WI38 (cell line): Measurements from ENCODE around the gene ENTR1.

Experiments
- H3K4me3 ChIP-seq: 2 replicates; pipeline ENCODE4 v1.5.1; 2011; ENCODE audit warnings: low read depth, mild to moderate bottlenecking, control low read depth, low read length
- TF ChIP-seq, protein P1 (sequence below): IDR thresholded peaks from 2 replicates; pipeline ENCODE4 v1.5.1; 2012; ENCODE audit warnings: low read depth, mild to moderate bottlenecking, control low read depth, low read length

The ENTR1 gene

DNA sequence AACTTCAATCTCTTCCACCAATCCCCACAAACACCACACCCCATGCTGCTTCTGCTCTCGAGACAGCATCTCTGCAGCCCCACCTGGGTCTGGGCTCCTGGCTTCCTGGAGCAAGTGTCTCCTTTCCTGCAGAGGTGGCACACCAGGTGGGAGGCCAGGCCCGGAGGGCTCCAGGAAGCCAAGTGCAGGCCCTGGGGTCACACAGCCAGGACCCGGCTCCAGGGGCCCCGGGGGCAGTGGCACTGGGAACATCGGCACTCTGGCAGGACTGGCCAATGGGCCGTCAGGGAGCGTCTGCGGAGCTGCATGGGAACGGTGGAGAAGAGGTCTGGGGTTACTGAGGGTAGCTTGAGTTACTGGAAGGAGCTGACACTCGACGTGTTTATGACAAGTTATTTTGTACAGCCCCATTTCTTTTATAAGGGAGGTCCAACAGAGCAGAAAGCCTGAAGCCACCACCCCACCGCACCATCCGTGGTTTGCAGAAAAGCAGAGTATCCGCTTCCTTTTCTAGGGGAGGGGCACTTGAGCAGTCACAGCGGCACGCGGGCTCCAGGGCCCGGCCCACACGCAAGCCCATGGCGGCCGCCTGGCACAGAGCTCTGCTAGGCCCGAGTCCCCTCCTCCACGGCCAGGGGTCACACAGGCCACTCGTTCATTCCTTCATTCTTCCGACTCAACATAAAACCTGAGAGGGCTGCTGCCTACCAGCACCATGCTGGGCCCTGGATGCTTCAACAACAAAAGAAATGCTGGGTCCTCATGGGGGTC, 43.8 kb upstream of the ENTR1 start:
- no peak overlapping the region for H3K4me3 ChIP-seq
- TF ChIP-seq, protein P1, sequence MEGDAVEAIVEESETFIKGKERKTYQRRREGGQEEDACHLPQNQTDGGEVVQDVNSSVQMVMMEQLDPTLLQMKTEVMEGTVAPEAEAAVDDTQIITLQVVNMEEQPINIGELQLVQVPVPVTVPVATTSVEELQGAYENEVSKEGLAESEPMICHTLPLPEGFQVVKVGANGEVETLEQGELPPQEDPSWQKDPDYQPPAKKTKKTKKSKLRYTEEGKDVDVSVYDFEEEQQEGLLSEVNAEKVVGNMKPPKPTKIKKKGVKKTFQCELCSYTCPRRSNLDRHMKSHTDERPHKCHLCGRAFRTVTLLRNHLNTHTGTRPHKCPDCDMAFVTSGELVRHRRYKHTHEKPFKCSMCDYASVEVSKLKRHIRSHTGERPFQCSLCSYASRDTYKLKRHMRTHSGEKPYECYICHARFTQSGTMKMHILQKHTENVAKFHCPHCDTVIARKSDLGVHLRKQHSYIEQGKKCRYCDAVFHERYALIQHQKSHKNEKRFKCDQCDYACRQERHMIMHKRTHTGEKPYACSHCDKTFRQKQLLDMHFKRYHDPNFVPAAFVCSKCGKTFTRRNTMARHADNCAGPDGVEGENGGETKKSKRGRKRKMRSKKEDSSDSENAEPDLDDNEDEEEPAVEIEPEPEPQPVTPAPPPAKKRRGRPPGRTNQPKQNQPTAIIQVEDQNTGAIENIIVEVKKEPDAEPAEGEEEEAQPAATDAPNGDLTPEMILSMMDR, result no peak

DNA sequence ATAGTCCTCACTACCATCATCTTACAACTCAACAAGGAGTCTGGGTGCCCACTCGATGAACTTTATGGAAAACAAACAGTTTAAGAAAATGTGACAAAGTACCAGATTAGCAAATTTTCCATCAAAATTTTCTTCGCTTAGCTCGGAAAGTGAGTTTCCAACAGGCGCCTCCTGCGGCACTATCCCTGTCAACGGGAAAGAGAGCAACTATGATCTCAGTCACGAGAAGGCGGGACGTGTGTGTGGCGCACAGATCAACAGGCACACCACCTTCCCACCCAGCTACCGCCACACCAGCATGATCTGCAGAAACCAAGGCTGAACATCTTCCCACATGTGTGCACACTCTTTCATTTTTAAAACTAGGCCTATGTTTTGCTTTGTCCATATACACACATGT, 42.9 kb upstream of the ENTR1 start:
- no peak overlapping the region for H3K4me3 ChIP-seq

DNA sequence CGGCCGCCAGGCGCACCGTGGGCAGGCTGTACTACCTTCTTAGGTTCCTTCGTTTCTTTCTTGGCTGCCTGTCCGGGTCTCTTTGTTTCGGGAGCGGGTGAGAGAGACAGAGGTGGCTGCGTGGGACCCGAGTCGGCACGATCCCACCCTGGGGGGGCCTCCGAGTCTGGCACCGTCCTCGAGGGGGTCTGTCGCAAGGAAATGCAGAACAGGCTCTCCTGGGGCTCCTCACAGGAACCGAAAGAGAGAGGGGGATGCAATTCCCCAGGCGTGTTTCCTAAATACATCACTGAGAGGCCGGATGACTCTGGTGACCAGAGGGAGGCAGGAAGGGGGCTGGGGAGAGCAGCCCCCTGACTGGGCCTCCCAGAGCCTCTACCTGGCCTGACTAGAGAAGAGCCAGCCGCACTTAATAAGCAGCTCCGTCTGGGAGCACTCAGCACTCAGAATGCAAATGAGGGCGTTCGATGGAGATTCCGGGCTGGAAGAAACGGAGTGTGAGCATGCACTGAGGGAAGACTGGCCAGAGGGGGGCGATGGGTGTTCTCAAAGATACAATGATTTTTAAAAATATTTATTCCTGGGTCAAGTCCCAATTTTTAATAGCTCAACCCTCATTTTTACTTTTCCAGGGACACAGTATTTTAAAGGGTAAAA, 40.9 kb upstream of the ENTR1 start:
- no peak overlapping the region for H3K4me3 ChIP-seq
- TF ChIP-seq, protein P1, result no peak

More for the DNA sequence above, 42.9 kb upstream of the ENTR1 start:
- TF ChIP-seq, protein P1, result no peak

DNA sequence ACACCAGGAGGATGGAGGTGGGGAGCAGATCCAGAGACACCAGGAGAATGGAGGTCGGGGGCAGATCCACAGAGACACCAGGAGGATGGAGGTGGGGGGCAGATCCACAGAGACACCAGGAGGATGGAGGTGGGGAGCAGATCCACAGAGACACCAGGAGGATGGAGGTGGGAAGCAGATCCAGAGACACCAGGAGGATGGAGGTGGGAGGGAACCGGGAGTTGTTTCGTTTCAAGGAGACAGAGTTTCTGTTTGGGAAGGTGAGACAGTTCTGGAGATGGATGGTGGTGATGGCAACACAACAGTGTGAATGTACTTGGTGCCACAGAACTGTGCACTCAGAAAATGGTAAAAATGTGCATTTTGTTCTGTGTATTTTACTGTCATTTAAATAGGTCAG, 38.2 kb upstream of the ENTR1 start:
- H3K4me3 ChIP-seq, result no peak overlapping the region
- TF ChIP-seq, protein P1, result no peak

DNA sequence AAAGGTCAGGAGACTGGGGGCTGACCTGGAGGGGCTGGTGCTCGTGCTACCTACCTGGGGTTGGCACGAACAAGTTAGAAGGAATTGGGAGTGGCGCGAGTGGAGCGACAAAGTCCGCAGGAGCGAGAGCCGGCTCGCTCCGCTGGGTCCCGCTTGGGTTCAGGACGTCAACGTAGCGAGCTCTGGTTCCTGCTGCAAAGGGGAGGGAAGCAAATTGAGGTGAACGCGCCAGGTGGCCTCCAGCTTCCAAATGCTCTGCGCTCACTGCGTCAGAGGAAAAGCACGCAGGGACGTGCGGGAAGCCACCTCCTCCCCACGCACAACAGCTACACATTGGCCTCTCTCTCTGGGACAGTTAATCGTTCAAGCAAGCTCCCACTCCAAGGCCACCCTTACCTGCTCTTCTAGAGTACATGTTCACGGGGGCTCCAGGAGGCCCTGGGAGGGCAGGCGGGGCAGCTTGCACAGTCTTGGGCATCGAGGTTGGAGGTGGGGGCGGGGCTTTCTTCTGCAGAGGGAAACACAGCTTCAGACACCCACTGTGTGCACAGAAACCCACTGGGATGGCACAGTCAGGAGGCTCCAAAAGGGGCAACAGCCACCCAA, 36.9 kb upstream of the ENTR1 start:
- H3K4me3 ChIP-seq, result no peak overlapping the region
- TF ChIP-seq, protein P1, result no peak

DNA sequence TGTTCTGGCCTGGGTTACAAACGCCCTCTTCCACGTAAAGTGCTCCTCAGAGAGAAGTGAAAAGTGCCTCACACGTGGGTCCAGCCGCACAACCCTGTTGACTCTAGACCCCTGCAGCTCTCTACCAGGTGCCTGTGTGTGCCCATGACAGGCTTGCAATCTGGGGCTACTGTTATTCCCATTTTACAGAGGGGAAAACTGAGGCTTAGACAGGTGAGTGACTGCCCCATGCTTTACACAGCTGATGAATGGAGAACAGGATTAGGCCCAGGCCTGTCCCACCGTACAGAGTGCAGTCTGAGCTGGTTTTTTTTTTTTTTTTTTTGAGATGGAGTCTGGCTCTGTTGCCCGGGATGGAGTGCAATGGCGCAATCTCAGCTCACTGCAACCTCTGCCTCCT, 35.4 kb upstream of the ENTR1 start:
- TF ChIP-seq, protein P1, result no peak

DNA sequence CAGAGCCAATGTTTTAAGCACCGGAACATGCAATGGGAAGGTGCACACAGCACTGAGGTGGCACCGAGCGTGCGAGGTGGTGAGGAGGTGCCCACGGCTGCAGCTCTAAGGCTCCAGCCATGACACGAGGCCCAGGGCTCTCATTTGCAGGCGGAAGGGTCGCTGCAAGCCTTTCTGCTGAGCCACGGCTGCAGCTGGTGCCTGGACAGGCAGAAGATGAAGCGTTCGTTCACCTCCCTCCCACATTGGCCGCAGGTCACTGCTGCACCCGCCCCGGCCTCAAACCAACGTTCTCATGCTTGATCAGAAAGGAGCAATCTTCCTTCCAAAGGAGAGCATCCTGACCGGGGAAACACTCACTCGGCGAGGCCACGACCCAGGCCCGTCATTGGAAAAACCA, 33.7 kb upstream of the ENTR1 start:
- no peak overlapping the region for H3K4me3 ChIP-seq
- TF ChIP-seq, protein P1, result no peak

More for the DNA sequence above, 35.4 kb upstream of the ENTR1 start:
- no peak overlapping the region for H3K4me3 ChIP-seq
